ENCODE measurements around the gene MYO3B. TPM values are rescaled to one million over a fixed set of nuclear protein-coding genes. Genes with fewer than 3 reads are reported as not detected.

Gene MYO3B
- total and polyA plus RNA-seq, 12 donors = 0.04 to 0.11 (median 0.06) TPM; not detected in 8

DNA sequence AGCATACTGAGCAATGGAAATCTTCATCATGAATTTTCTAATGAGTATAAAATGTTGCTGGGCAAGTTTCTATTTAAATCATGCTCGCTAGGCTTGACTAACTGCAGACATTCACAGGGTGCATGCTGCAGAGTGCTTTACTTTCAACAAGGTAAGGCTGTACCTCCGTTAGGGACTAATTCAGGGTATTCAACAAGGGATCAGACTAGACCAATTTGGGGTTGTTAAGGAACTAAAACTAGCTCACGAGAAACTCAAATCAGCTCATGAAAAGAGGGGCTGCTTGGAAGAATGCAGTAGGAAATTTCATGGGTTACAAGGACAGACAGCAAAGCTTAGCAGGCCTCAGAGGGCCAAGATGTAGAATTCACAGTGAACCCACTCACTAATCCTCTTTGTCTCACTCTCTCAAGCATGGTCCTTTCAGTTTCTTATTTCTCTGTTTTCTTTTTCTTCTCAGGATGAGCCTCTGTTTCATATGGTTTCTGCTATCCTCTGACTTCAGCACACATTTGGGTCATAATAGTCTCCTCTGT lies 2.2 kb downstream of the MYO3B start:
- intact Hi-C loops (cut with DNase I) = no loop called here

DNA sequence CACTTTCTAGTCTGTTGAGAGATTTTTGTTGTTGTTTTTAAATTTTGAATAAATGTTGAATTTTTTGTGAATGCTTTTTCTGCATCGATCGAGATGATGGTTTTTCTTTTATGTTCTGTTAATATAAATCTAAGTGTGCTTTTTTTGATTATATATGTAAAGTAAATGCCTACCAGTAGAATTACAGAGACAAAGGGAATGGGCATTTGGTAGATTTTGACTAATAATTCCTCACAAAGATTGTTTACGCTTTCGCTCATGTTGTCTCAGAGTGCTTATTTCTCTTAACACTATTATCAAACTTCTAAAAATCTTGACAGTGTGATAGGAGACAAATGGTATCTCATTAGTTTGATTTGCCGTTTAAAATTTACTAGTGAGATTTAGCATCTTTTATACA lies 3.7 kb downstream of the MYO3B start:
- H3K36me3 ChIP-seq (replicated peaks in 1 of 2) = no peaks in the 10 kb centered on the region
- intact Hi-C loops (cut with DNase I) = no loop called here
- DNase-seq = no peak
- no peak overlapping the region for H3K27ac ChIP-seq
- no peaks in the 10 kb centered on the region for H3K9me3 ChIP-seq (replicated peaks in 1 of 3)
- WGBS, 4 donors = 95 to 97% (median 96%) methylated on average over 5 of the region's 5 CpGs
- no peak overlapping the region for H3K4me3 ChIP-seq
- H3K4me1 ChIP-seq (replicated peaks in 1 of 2) = no peaks in the 10 kb centered on the region
- no peaks in the 10 kb centered on the region for H3K27me3 ChIP-seq
- TF ChIP-seq POLR2A (IDR thresholded peaks at IDR 0.05) = no peak
- TF ChIP-seq, protein P1, sequence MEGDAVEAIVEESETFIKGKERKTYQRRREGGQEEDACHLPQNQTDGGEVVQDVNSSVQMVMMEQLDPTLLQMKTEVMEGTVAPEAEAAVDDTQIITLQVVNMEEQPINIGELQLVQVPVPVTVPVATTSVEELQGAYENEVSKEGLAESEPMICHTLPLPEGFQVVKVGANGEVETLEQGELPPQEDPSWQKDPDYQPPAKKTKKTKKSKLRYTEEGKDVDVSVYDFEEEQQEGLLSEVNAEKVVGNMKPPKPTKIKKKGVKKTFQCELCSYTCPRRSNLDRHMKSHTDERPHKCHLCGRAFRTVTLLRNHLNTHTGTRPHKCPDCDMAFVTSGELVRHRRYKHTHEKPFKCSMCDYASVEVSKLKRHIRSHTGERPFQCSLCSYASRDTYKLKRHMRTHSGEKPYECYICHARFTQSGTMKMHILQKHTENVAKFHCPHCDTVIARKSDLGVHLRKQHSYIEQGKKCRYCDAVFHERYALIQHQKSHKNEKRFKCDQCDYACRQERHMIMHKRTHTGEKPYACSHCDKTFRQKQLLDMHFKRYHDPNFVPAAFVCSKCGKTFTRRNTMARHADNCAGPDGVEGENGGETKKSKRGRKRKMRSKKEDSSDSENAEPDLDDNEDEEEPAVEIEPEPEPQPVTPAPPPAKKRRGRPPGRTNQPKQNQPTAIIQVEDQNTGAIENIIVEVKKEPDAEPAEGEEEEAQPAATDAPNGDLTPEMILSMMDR (IDR thresholded peaks at IDR 0.05) = no peak

More for the DNA sequence above, 2.2 kb downstream of the MYO3B start:
- Histone ChIP-seq H3K27me3 (no peaks in the 10 kb centered on the region), H3K27ac (no peak overlapping the region), H3K9me3 (replicated peaks in 1 of 3) (no peaks in the 10 kb centered on the region), H3K4me3 (no peak overlapping the region), H3K36me3 (replicated peaks in 1 of 2) (no peaks in the 10 kb centered on the region), H3K4me1 (replicated peaks in 1 of 2) (no peaks in the 10 kb centered on the region)
- TF ChIP-seq, protein P1 (IDR thresholded peaks at IDR 0.05) = no peak
- no peak for TF ChIP-seq POLR2A (IDR thresholded peaks at IDR 0.05)
- no peak for DNase-seq
- WGBS, 4 donors = 88 to 100% (median 88%) methylated on average over 3 of the region's 3 CpGs

DNA sequence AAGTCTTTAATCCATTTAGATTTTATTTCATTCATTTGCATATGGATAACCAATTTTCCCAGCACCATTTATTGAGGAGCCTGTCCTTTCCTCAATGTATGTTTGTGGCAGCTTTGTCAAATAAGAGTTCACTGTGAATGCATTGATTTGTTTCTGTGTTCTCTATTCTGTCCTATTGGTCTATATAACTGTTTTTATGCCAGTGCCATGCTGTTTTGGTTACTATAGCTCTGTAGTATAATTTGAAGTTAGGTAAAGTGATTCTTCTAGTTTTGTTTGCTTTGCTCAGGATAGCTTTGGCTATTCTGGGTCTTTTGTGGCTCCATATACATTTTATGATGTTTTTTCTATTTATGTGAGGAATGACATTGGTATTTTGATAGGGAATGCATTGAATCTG lies 7.4 kb downstream of the MYO3B start:
- H3K27me3 ChIP-seq = no peaks in the 10 kb centered on the region
- H3K4me1 ChIP-seq (replicated peaks in 1 of 2) = no peaks in the 10 kb centered on the region
- no peak for DNase-seq
- intact Hi-C loops (cut with DNase I) = no loop called here
- TF ChIP-seq, protein P1 (IDR thresholded peaks at IDR 0.05) = no peak
- TF ChIP-seq POLR2A (IDR thresholded peaks at IDR 0.05) = no peak
- no peak overlapping the region for H3K27ac ChIP-seq
- H3K4me3 ChIP-seq = no peak overlapping the region
- H3K9me3 ChIP-seq (replicated peaks in 1 of 3) = peaks cover 0 to 6% (median 0%) of the 10 kb centered on the region in 3 donors
- no peaks in the 10 kb centered on the region for H3K36me3 ChIP-seq (replicated peaks in 1 of 2)

DNA sequence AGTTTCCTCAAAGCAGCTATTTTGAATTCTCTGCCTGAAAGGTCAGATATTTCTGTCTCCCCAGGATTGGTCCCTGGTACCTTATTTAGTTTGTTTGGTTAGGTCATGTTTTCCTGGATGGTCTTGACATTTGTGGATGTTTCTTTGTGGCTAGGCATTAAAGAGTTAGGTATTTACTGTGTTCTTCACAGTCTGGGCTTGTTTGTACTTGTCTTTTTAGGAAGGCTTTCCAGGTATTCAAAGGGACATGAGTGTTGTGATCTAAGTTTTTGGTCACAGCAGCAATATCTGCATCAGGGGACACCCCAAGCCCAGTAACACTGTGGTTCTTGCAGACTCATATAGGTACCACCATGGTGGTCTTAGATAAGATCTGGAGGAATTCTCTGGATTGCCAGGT lies 11.8 kb downstream of the MYO3B start:
- H3K9me3 ChIP-seq (replicated peaks in 1 of 3) = peaks cover 0 to 6% (median 0%) of the 10 kb centered on the region in 3 donors
- H3K4me3 ChIP-seq = no peak overlapping the region
- no peak for DNase-seq
- no peaks in the 10 kb centered on the region for H3K4me1 ChIP-seq (replicated peaks in 1 of 2)
- H3K27ac ChIP-seq = no peak overlapping the region
- no peaks in the 10 kb centered on the region for H3K36me3 ChIP-seq (replicated peaks in 1 of 2)
- H3K27me3 ChIP-seq = no peaks in the 10 kb centered on the region
- TF ChIP-seq POLR2A (IDR thresholded peaks at IDR 0.05) = no peak
- TF ChIP-seq, protein P1 (IDR thresholded peaks at IDR 0.05) = no peak
- intact Hi-C loops (cut with DNase I) = no loop called here
